Loucy (cell line): Measurements from ENCODE around the gene NBEA.

Experiments
- H2AFZ ChIP-seq: fragments of 200-600 bp; sonication (generic); 2 replicates; pipeline ENCODE4 v1.6.0; 2016; ENCODE audit warnings: antibody characterized with exemption, mild to moderate bottlenecking, low read length, moderate library complexity
- H3F3A ChIP-seq: fragments of 200-600 bp; 2 replicates; pipeline ENCODE4 v1.6.0; 2016; ENCODE audit warnings: antibody characterized with exemption, low read depth, mild to moderate bottlenecking
- H3K27me3 ChIP-seq: fragments of 200-600 bp; sonication (generic); 2 replicates; pipeline ENCODE4 v1.6.1; 2014; ENCODE audit warnings: low read length, mild to moderate bottlenecking; ENCODE audit not compliant: insufficient read depth, poor library complexity, severe bottlenecking
- H3K36me3 ChIP-seq: fragments of 200-600 bp; sonication (generic); 2 replicates; pipeline ENCODE4 v1.6.1; 2016; ENCODE audit warnings: low read length; ENCODE audit not compliant: insufficient read depth
- H3K4me1 ChIP-seq: fragments of 200-600 bp; sonication (generic); 2 replicates; pipeline ENCODE4 v1.5.1; 2014; ENCODE audit warnings: low read length, mild to moderate bottlenecking; ENCODE audit not compliant: insufficient read depth, poor library complexity, severe bottlenecking
- H3K4me2 ChIP-seq: fragments of 200-600 bp; sonication (generic); 2 replicates; pipeline ENCODE4 v1.6.0; 2014; ENCODE audit warnings: antibody characterized with exemption, low read length, low read depth, mild to moderate bottlenecking; ENCODE audit not compliant: poor library complexity, severe bottlenecking
- H3K4me3 ChIP-seq: fragments of 200-600 bp; sonication (generic); 2 replicates; pipeline ENCODE4 v1.5.1; 2014; ENCODE audit warnings: low read length, mild to moderate bottlenecking, mixed read lengths; ENCODE audit not compliant: poor library complexity, severe bottlenecking
- H3K79me2 ChIP-seq: fragments of 200-600 bp; sonication (generic); 2 replicates; pipeline ENCODE4 v1.6.1; 2014; ENCODE audit warnings: low read length; ENCODE audit not compliant: insufficient read depth
- H3K9ac ChIP-seq: fragments of 200-600 bp; sonication (generic); 2 replicates; pipeline ENCODE4 v1.6.0; 2014; ENCODE audit warnings: mild to moderate bottlenecking, low read depth, low read length, moderate library complexity; ENCODE audit not compliant: poor library complexity, severe bottlenecking
- H3K9me2 ChIP-seq: fragments of 200-600 bp; sonication (generic); replicated peaks from 2 replicates; pipeline ENCODE4 v1.6.1; 2016; ENCODE audit warnings: low read depth, low read length, mixed read lengths
- H3K9me3 ChIP-seq: fragments of 200-600 bp; sonication (generic); 2 replicates; pipeline ENCODE4 v1.6.1; 2014; ENCODE audit warnings: mild to moderate bottlenecking, antibody characterized with exemption, low read length, low read depth; ENCODE audit not compliant: insufficient read depth
- H4K20me1 ChIP-seq: fragments of 200-600 bp; sonication (generic); 2 replicates; pipeline ENCODE4 v1.6.0; 2014; ENCODE audit warnings: antibody characterized with exemption, low read length, mild to moderate bottlenecking; ENCODE audit not compliant: insufficient read depth, poor library complexity, severe bottlenecking
- EZH2phosphoT487 ChIP-seq: fragments of 200-600 bp; IDR thresholded peaks from 2 replicates; pipeline ENCODE4 v1.6.1; 2018; ENCODE audit warnings: antibody characterized with exemption, mild to moderate bottlenecking, moderate library complexity, borderline replicate concordance
- TF ChIP-seq, protein P1 (sequence below): fragments of 200-600 bp; sonication (generic); conservative IDR thresholded peaks from 2 replicates; pipeline ENCODE4 v1.5.1; 2014; ENCODE audit warnings: mild to moderate bottlenecking, antibody characterized with exemption, low read length

Gene NBEA

DNA sequence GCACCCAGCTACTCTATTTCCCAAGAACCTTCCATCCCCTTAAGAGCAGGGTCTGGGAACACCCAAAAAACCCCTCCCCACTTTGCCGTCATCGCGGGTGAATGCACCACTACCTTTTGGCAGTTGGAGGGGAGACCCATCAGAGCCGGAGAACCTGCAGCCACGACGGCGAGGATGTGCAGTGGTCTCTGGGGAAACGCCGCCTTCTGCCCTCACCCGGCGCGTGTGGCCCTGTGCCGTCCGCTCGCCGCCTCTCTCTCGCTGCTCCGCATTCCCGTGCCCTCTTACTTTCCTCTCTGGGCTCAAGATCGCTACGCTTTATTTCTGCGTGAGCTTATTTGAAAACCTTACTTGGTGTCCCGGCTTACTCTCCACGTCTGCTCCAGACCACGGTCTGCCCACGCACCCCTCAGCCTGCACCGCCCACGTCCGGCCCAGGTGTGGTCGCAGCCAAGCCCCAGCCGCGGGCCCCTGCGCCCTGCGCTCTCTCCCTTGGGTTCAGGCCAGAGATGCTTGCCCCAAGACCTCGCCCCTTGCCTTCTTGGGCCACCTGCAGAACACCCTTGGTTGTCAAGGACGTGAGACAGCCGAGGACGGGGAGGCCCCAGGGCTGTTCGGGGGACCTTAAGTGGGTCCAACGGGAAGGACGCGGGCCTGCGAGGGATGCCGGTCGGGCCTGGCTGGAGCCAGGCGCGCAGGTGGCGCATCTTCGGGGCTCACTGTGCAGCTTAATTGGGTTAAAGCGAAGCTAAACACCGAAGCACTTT lies 536.4 kb downstream of the NBEA start:
- TF ChIP-seq, protein P1, sequence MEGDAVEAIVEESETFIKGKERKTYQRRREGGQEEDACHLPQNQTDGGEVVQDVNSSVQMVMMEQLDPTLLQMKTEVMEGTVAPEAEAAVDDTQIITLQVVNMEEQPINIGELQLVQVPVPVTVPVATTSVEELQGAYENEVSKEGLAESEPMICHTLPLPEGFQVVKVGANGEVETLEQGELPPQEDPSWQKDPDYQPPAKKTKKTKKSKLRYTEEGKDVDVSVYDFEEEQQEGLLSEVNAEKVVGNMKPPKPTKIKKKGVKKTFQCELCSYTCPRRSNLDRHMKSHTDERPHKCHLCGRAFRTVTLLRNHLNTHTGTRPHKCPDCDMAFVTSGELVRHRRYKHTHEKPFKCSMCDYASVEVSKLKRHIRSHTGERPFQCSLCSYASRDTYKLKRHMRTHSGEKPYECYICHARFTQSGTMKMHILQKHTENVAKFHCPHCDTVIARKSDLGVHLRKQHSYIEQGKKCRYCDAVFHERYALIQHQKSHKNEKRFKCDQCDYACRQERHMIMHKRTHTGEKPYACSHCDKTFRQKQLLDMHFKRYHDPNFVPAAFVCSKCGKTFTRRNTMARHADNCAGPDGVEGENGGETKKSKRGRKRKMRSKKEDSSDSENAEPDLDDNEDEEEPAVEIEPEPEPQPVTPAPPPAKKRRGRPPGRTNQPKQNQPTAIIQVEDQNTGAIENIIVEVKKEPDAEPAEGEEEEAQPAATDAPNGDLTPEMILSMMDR, result no peak
- no peak for TF ChIP-seq EZH2phosphoT487

DNA sequence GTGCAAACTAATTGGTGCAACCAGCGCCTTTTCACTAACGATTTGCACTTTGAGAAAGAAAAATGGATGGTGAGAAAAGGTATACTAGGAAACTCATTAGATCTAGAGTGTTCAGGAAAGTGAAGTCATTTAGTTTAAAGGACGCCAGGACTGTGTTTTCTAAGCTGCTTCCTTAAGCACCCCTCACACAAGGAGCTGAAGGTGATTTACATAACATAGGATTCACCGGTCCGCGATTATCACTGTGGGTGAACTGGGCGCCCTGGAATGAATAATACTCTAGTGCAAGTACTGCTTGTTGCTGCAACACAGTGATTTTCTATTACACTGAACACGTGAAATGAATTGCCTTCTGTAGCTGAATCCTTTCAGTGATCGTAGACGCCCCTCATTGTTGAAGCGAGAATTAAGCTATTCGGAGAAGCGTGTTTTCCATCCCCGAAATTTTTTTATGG lies 537.0 kb downstream of the NBEA start:
- Histone ChIP-seq H4K20me1 (no peaks in the 10 kb centered on the region), H3K4me3 (no peak overlapping the region), H3K9me2 (no peaks in the 10 kb centered on the region), H3F3A (no peaks in the 10 kb centered on the region), H3K27me3 (no peaks in the 10 kb centered on the region), H3K4me2 (no peak overlapping the region), H3K4me1 (no peaks in the 10 kb centered on the region), H3K9me3 (no peaks in the 10 kb centered on the region), H3K79me2 (no peaks in the 10 kb centered on the region), H3K36me3 (no peaks in the 10 kb centered on the region), H3K9ac (no peak overlapping the region), H2AFZ (no peak overlapping the region)
- TF ChIP-seq EZH2phosphoT487, result no peak
- TF ChIP-seq, protein P1, result no peak

More for the DNA sequence above, 536.4 kb downstream of the NBEA start:
- Histone ChIP-seq H3K9ac (no peak overlapping the region), H3K4me2 (no peak overlapping the region), H3K79me2 (no peaks in the 10 kb centered on the region), H4K20me1 (no peaks in the 10 kb centered on the region), H2AFZ (no peak overlapping the region), H3K4me1 (no peaks in the 10 kb centered on the region), H3K27me3 (no peaks in the 10 kb centered on the region), H3K36me3 (no peaks in the 10 kb centered on the region), H3K9me3 (no peaks in the 10 kb centered on the region), H3F3A (no peaks in the 10 kb centered on the region), H3K9me2 (no peaks in the 10 kb centered on the region), H3K4me3 (no peak overlapping the region)

DNA sequence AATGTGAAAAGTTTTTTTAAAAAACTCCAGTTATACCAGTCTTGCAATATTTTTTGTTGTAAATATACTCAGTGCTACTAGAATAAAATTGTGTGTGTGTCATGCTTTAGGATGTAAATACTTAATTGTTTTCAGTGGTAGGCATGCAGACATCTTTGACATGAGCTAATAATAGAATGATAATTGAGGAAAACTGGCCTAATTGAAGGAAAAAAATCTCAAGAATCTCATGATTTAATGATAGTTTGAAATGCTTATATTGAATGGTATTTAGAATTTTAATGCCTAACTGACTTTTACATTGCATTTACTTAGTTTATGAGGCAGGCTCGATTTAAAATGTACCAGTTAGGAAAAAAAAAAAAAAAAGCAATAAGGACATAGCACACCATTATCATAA lies 537.6 kb downstream of the NBEA start:
- Histone ChIP-seq H3K79me2 (no peaks in the 10 kb centered on the region), H3F3A (no peaks in the 10 kb centered on the region), H3K4me1 (no peaks in the 10 kb centered on the region), H3K4me2 (no peak overlapping the region), H3K36me3 (no peaks in the 10 kb centered on the region), H3K4me3 (no peak overlapping the region), H3K9me3 (no peaks in the 10 kb centered on the region), H3K9ac (no peak overlapping the region), H3K9me2 (no peaks in the 10 kb centered on the region), H4K20me1 (no peaks in the 10 kb centered on the region), H3K27me3 (no peaks in the 10 kb centered on the region), H2AFZ (no peak overlapping the region)
- TF ChIP-seq, protein P1, result no peak
- no peak for TF ChIP-seq EZH2phosphoT487
